ENCODE data around the gene TESPA1.

The TESPA1 gene

GRCh38 chr12:54998958-54999510, 14.5 kb upstream of the TESPA1 start:
- H3K27me3 ChIP-seq (ENCODE audit: control insufficient read depth, low read length) = no peaks in the 10 kb centered on the region
- no peak for TF ChIP-seq EZH2phosphoT487 (IDR thresholded peaks at IDR 0.05; ENCODE audit: borderline replicate concordance, low read length)
- TF ChIP-seq, protein P1, sequence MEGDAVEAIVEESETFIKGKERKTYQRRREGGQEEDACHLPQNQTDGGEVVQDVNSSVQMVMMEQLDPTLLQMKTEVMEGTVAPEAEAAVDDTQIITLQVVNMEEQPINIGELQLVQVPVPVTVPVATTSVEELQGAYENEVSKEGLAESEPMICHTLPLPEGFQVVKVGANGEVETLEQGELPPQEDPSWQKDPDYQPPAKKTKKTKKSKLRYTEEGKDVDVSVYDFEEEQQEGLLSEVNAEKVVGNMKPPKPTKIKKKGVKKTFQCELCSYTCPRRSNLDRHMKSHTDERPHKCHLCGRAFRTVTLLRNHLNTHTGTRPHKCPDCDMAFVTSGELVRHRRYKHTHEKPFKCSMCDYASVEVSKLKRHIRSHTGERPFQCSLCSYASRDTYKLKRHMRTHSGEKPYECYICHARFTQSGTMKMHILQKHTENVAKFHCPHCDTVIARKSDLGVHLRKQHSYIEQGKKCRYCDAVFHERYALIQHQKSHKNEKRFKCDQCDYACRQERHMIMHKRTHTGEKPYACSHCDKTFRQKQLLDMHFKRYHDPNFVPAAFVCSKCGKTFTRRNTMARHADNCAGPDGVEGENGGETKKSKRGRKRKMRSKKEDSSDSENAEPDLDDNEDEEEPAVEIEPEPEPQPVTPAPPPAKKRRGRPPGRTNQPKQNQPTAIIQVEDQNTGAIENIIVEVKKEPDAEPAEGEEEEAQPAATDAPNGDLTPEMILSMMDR (IDR thresholded peaks at IDR 0.05; ENCODE audit: low read depth, low read length, poor library complexity, severe bottlenecking) = no peak
- H3K9me2 ChIP-seq (replicated peaks; ENCODE audit: control insufficient read depth, low read length) = no peaks in the 10 kb centered on the region
- no peak overlapping the region for H3K27ac ChIP-seq (ENCODE audit: low read depth, low read length)
- H3K4me2 ChIP-seq (ENCODE audit: low read length) = peak overlapping the region; percentile 12
- H3K36me3 ChIP-seq (ENCODE audit: control insufficient read depth, low read length) = peaks cover 10% of the 10 kb centered on the region; the same call in 1 of the 2 replicates
- H3F3A ChIP-seq (ENCODE audit: control insufficient read depth, insufficient read depth) = no peaks in the 10 kb centered on the region
- peaks cover 44% of the 10 kb centered on the region for H3K4me1 ChIP-seq (ENCODE audit: control insufficient read depth, low read length)
- no peaks in the 10 kb centered on the region for H3K79me2 ChIP-seq (ENCODE audit: control insufficient read depth, low read length)
- H3K4me3 ChIP-seq (ENCODE audit: low read length) = no peak overlapping the region
- H3K9me3 ChIP-seq (ENCODE audit: control insufficient read depth, insufficient read depth, low read length) = peaks cover 5% of the 10 kb centered on the region; the same call in 1 of the 2 replicates
- no peaks in the 10 kb centered on the region for H4K20me1 ChIP-seq (ENCODE audit: control insufficient read depth, insufficient read depth, low read depth, low read length)

DNA sequence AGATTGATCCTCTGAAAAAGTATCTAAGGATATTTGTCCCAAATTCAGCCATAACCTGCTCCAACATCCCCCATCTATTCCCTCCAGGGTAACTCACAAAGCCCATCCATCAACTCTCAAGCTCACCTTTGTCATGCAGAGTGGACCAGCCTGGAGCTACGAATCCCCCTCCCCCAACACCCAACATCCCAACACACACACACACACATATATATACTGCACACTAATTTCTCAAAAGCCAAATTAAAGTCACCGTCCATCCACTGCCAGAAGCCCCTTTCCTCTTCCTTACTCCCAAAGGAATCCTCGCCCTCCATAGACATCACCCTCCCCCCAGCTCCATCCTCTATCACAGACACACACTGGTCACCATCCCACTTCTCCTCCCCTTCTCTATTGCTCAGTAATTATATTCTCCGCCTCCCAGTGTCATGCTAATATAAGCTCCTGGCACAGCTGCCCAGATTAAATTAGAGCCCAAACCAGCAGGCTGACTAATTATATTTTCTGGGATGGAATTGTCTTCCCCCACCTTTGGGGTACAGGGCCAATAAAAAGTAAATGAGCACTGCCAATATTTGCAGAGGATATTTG, 13.5 kb upstream of the TESPA1 start:
- Histone ChIP-seq H3K27me3 (ENCODE audit: control insufficient read depth, low read length) (no peaks in the 10 kb centered on the region), H3K27ac (ENCODE audit: low read depth, low read length) (no peak overlapping the region), H3K4me3 (ENCODE audit: low read length) (no peak overlapping the region), H3K4me2 (ENCODE audit: low read length) (no peak overlapping the region), H3K9me2 (replicated peaks; ENCODE audit: control insufficient read depth, low read length) (no peaks in the 10 kb centered on the region), H3K4me1 (ENCODE audit: control insufficient read depth, low read length) (peaks cover 52% of the 10 kb centered on the region), H3K36me3 (ENCODE audit: control insufficient read depth, low read length) (peaks cover 10% of the 10 kb centered on the region; the same call in 1 of the 2 replicates), H3K79me2 (ENCODE audit: control insufficient read depth, low read length) (no peaks in the 10 kb centered on the region), H3K9me3 (ENCODE audit: control insufficient read depth, insufficient read depth, low read length) (peaks cover 5% of the 10 kb centered on the region; the same call in 1 of the 2 replicates), H3F3A (ENCODE audit: control insufficient read depth, insufficient read depth) (no peaks in the 10 kb centered on the region), H4K20me1 (ENCODE audit: control insufficient read depth, insufficient read depth, low read depth, low read length) (no peaks in the 10 kb centered on the region)
- no peak for TF ChIP-seq EZH2phosphoT487 (IDR thresholded peaks at IDR 0.05; ENCODE audit: borderline replicate concordance, low read length)
- TF ChIP-seq, protein P1 (IDR thresholded peaks at IDR 0.05; ENCODE audit: low read depth, low read length, poor library complexity, severe bottlenecking) = no peak

- no peak overlapping the region for H3K4me2 ChIP-seq (ENCODE audit: low read length)
- H3K9me3 ChIP-seq (ENCODE audit: control insufficient read depth, insufficient read depth, low read length) = peaks cover 5% of the 10 kb centered on the region; the same call in 1 of the 2 replicates
- no peak overlapping the region for H3K27ac ChIP-seq (ENCODE audit: low read depth, low read length)
- no peaks in the 10 kb centered on the region for H3K9me2 ChIP-seq (replicated peaks; ENCODE audit: control insufficient read depth, low read length)
- no peak overlapping the region for H3K4me3 ChIP-seq (ENCODE audit: low read length)
- peaks cover 10% of the 10 kb centered on the region for H3F3A ChIP-seq (ENCODE audit: control insufficient read depth, insufficient read depth)
- H3K4me1 ChIP-seq (ENCODE audit: control insufficient read depth, low read length) = peaks cover 56% of the 10 kb centered on the region
- TF ChIP-seq, protein P1 (IDR thresholded peaks at IDR 0.05; ENCODE audit: low read depth, low read length, poor library complexity, severe bottlenecking) = no peak
- no peak for TF ChIP-seq EZH2phosphoT487 (IDR thresholded peaks at IDR 0.05; ENCODE audit: borderline replicate concordance, low read length)
- H3K27me3 ChIP-seq (ENCODE audit: control insufficient read depth, low read length) = no peaks in the 10 kb centered on the region
- no peaks in the 10 kb centered on the region for H4K20me1 ChIP-seq (ENCODE audit: control insufficient read depth, insufficient read depth, low read depth, low read length)
- H3K79me2 ChIP-seq (ENCODE audit: control insufficient read depth, low read length) = no peaks in the 10 kb centered on the region
- peaks cover 10% of the 10 kb centered on the region; the same call in 1 of the 2 replicates for H3K36me3 ChIP-seq (ENCODE audit: control insufficient read depth, low read length)
These were observed 11.6 kb upstream of the TESPA1 start for GRCh38 chr12:54996205-54996604.

Data from DOHH2 (cell line).